ENCODE measurements around the gene SERPINC1.

GRCh38 chr1:173915596-173915995, 1.5 kb downstream of the SERPINC1 start:
- TF ChIP-seq CTCF (conservative IDR thresholded peaks at IDR 0.05) (no peak), ZFX (IDR thresholded peaks at IDR 0.05) (no peak)

Data from C4-2B (cell line).